Lower leg skin (tissue), 3 donors: ENCODE results near the gene MAPT.
"Not testable (repeated sequence)": the region's sequence is repeated elsewhere in the genome, so short reads cannot be mapped to it uniquely, and the experiment has no call there.

Experiments used
- CTCF ChIP-seq, 3 donors: fragments of 450-650 bp; IDR thresholded peaks; one replicate each; pipeline ENCODE4 v1.5.1; 2016; ENCODE audit warnings: antibody characterized with exemption in 3 of 3, mild to moderate bottlenecking in 3 of 3, moderate library complexity in 2 of 3
- POLR2A ChIP-seq, 2 donors: fragments of 450-650 bp; IDR thresholded peaks; one replicate each; pipeline ENCODE4 v1.6.1; 2016 to 2017; ENCODE audit warnings: antibody characterized with exemption in 2 of 2, mild to moderate bottlenecking in 1 of 2, moderate library complexity in 1 of 2

- TF ChIP-seq CTCF, POLR2A (IDR thresholded peaks at IDR 0.05): not testable (repeated sequence)
Measured at GRCh38 chr17:46023366-46023765, 129.0 kb downstream of the MAPT start.
